Measurements from ENCODE around the gene H2AZ1.

GRCh38 chr4:99947190-99947578 is 2.9 kb downstream of the H2AZ1 start:
- TF ChIP-seq CTCF (IDR thresholded peaks at IDR 0.05) = no peak
- no peak for TF ChIP-seq POLR2A (IDR thresholded peaks at IDR 0.05)
- TF ChIP-seq EP300 (IDR thresholded peaks at IDR 0.05) = no peak
